Tibial nerve (tissue), 4 donors: ENCODE results near the gene HS2ST1. TPM values are rescaled to one million over a fixed set of nuclear protein-coding genes. Genes with fewer than 3 reads are reported as not detected.

Experiments
- DNase-seq, 2 donors: peaks; one replicate each; pipeline ENCODE4 v3.0.0-alpha.2; 2019; ENCODE audit warnings: low spot score in 2 of 2
- H3K27ac ChIP-seq, 4 donors: fragments of 200-600 bp; sonication (generic) in 3 of 4; one replicate each; pipeline ENCODE4 v1.5.1; 2017 to 2019; ENCODE audit warnings: mild to moderate bottlenecking in 1 of 4
- H3K27me3 ChIP-seq, 2 donors: fragments of 200-600 bp; sonication (generic) in 1 of 2; one replicate each; pipeline versions ENCODE4 v1.5.1 to v1.6.0; 2017 to 2019
- H3K36me3 ChIP-seq, 3 donors: fragments of 200-600 bp; sonication (generic); one replicate each; pipeline ENCODE4 v1.5.1; 2018 to 2019
- H3K4me1 ChIP-seq, 4 donors: fragments of 200-600 bp; sonication (generic) in 3 of 4; one replicate each; pipeline ENCODE4 v1.5.1; 2017 to 2019
- H3K4me3 ChIP-seq, 4 donors: fragments of 200-600 bp; sonication (generic) in 3 of 4; one replicate each; pipeline ENCODE4 v1.5.1; 2017 to 2019; ENCODE audit warnings: mild to moderate bottlenecking in 1 of 4, moderate library complexity in 1 of 4
- H3K9me3 ChIP-seq, 4 donors: fragments of 200-600 bp; sonication (generic) in 3 of 4; one replicate each; pipeline ENCODE4 v1.5.1; 2017 to 2019
- CTCF ChIP-seq, 5 experiments: fragments of 200-600 bp in 3 of 5; fragments of 450-650 bp in 2 of 5; sonication (generic) in 3 of 5; IDR thresholded peaks; one replicate each; pipeline ENCODE4 v1.5.1; 2016 to 2019; ENCODE audit warnings: antibody characterized with exemption in 5 of 5, mild to moderate bottlenecking in 3 of 5, moderate library complexity in 2 of 5
- EP300 ChIP-seq, 2 donors: sonication (generic); formaldehyde crosslinking; IDR thresholded peaks; one replicate each; pipeline ENCODE4 v1.6.1; 2017; ENCODE audit warnings: antibody characterized with exemption in 2 of 2, mild to moderate bottlenecking in 1 of 2
- POLR2A ChIP-seq, 2 donors: fragments of 450-650 bp; IDR thresholded peaks; one replicate each; pipeline ENCODE4 v1.6.1; 2017; ENCODE audit warnings: antibody characterized with exemption in 2 of 2, mild to moderate bottlenecking in 2 of 2, moderate library complexity in 2 of 2
- WGBS, 2 donors: methylation state at CpG; one replicate each; pipeline ENCODE4 v1.1.5; 2018; 5-methylcytosine and 5-hydroxymethylcytosine counted together
- total RNA-seq, 4 donors: library from RNA; depleted of rRNA; stranded (reverse); fragments of >200 nt; gene quantifications; one replicate each; pipeline ENCODE4 v1.1.0, GENCODE V29; 2016

HS2ST1 gene
- total RNA-seq, 4 donors from 2014 or later, result 10.3 to 12.9 (median 11.2) TPM

- TF ChIP-seq POLR2A (IDR thresholded peaks at IDR 0.05) (no peak), CTCF (IDR thresholded peaks at IDR 0.05) (no peak)
These were observed 130.0 kb downstream of the HS2ST1 start for GRCh38 chr1:87044424-87044823.

GRCh38 chr1:87044840-87045239 lies 130.4 kb downstream of the HS2ST1 start:
- 57 to 66% methylated on average over 5 of the region's 5 CpGs for WGBS, 2 donors
- H3K36me3 ChIP-seq, result no peaks in the 10 kb centered on the region
- H3K9me3 ChIP-seq, result peaks cover 0 to 19% (median 0%) of the 10 kb centered on the region in 4 donors
- no peak overlapping the region for H3K4me3 ChIP-seq
- no peaks in the 10 kb centered on the region for H3K27me3 ChIP-seq
- H3K4me1 ChIP-seq, result no peaks in the 10 kb centered on the region
- TF ChIP-seq POLR2A (IDR thresholded peaks at IDR 0.05), result no peak
- TF ChIP-seq EP300 (IDR thresholded peaks at IDR 0.05), result no peak
- TF ChIP-seq CTCF (IDR thresholded peaks at IDR 0.05), result no peak
- no peak overlapping the region for H3K27ac ChIP-seq
- DNase-seq, result no peak

More at GRCh38 chr1:87044424-87044823, 130.0 kb downstream of the HS2ST1 start:
- no peak for DNase-seq
- H3K36me3 ChIP-seq, result no peaks in the 10 kb centered on the region
- no peak overlapping the region for H3K27ac ChIP-seq
- peaks cover 0 to 19% (median 0%) of the 10 kb centered on the region in 4 donors for H3K9me3 ChIP-seq
- H3K27me3 ChIP-seq, result no peaks in the 10 kb centered on the region
- H3K4me3 ChIP-seq, result no peak overlapping the region
- H3K4me1 ChIP-seq, result no peaks in the 10 kb centered on the region

- peaks cover 0 to 19% (median 0%) of the 10 kb centered on the region in 4 donors for H3K9me3 ChIP-seq
- H3K4me1 ChIP-seq, result no peaks in the 10 kb centered on the region
- H3K27me3 ChIP-seq, result no peaks in the 10 kb centered on the region
- no peak for TF ChIP-seq EP300 (IDR thresholded peaks at IDR 0.05)
- no peak for TF ChIP-seq CTCF (IDR thresholded peaks at IDR 0.05)
- H3K27ac ChIP-seq, result no peak overlapping the region
- DNase-seq, result no peak
- no peaks in the 10 kb centered on the region for H3K36me3 ChIP-seq
- 88 to 90% methylated on average over 5 of the region's 5 CpGs for WGBS, 2 donors
- no peak overlapping the region for H3K4me3 ChIP-seq
These were observed 131.4 kb downstream of the HS2ST1 start for GRCh38 chr1:87045761-87046304.

- TF ChIP-seq POLR2A (IDR thresholded peaks at IDR 0.05) (no peak), CTCF (IDR thresholded peaks at IDR 0.05) (no peak), EP300 (IDR thresholded peaks at IDR 0.05) (no peak)
- Histone ChIP-seq H3K27ac (no peak overlapping the region), H3K4me1 (no peaks in the 10 kb centered on the region), H3K4me3 (no peak overlapping the region), H3K27me3 (no peaks in the 10 kb centered on the region), H3K36me3 (no peaks in the 10 kb centered on the region), H3K9me3 (peaks cover 0 to 19% (median 0%) of the 10 kb centered on the region in 4 donors)
- 68 to 70% methylated on average over 4 of the region's 4 CpGs for WGBS, 2 donors
- no peak for DNase-seq
These were observed 132.5 kb downstream of the HS2ST1 start for GRCh38 chr1:87046951-87047350.

- peaks cover 0 to 19% (median 0%) of the 10 kb centered on the region in 4 donors for H3K9me3 ChIP-seq
- H3K4me3 ChIP-seq, result no peak overlapping the region
- H3K36me3 ChIP-seq, result no peaks in the 10 kb centered on the region
- no peaks in the 10 kb centered on the region for H3K4me1 ChIP-seq
- DNase-seq, result no peak
- TF ChIP-seq EP300 (IDR thresholded peaks at IDR 0.05) (no peak), POLR2A (IDR thresholded peaks at IDR 0.05) (no peak), CTCF (IDR thresholded peaks at IDR 0.05) (no peak)
- 97 to 99% methylated on average over 3 of the region's 3 CpGs for WGBS, 2 donors
- no peaks in the 10 kb centered on the region for H3K27me3 ChIP-seq
- H3K27ac ChIP-seq, result no peak overlapping the region
These were observed 133.8 kb downstream of the HS2ST1 start for GRCh38 chr1:87048237-87048636.
